Measurements from ENCODE around the gene HCK.

The HCK gene

DNA sequence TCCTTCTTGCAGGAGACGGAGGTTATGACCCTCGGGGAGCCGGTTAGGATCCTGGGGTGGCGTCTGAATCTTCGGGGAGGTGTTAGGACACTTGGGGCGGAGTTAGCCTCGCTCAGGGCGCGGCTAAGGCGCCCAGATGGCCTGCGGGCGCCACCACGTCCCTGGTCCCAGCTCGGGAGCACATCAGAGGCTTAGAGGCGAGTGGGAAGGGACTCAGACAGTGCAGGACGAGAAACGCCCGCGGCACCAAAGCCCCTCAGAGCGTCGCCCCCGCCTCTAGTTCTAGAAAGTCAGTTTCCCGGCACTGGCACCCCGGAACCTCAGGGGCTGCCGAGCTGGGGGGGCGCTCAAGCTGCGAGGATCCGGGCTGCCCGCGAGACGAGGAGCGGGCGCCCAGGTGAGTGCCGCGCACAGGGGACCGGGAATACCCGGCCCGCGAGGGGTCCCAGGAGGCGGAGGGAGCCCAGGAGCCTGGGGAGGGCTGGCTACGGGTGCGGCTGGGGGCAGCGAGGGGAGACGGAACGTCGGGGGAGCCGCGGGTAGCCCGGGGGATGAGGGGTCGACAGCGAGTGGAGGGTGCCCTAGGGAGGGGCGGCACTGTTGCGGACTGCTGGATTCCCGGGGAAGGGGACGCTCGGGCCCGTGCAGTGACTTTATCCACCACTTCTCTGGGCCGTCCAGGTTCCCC, at the start of gene HCK:
Gene HCK, plus strand, starts transcription at position 153 of the 688 bp plus-strand sequence.
- no peak for DNase-seq

DNA sequence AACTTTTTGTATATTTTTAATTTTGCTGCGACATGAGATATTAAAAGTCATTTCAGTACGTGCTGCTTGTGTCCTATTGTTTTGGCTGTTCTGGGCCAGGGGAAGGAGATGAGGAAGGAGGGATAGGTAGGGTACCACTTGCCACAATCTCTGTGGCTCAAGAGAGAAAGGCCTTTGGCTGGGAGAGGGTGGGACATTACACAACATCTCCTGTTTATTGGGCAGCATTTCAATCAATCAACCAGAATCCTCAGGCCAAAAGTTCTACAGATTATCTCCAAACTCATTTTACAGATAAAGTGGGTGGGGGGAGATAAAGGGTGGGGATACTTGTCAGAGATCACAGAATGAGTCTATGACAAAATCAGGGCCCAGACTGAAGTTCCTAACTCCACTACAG, 48.7 kb upstream of the HCK start:
- DNase-seq = no peak

DNA sequence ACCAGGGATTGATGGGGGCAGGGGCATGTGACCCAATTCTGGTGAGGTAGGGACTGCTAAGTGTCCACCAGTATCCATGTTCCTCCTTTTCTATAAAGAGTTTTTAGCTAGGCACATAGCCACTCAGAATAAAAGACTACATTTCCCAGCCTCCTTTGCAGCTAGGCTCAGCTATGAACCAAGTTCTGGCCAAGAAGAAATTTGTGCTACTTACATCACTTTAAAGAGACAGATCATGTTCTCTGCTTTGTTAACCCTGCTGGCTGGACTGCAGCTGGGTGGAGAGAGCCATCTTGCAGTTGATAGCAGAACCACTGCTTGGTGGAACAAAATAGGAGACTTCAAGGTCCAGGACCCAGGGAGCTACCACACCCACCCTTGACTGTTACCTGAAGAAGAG, 47.1 kb upstream of the HCK start:
- DNase-seq = no peak

DNA sequence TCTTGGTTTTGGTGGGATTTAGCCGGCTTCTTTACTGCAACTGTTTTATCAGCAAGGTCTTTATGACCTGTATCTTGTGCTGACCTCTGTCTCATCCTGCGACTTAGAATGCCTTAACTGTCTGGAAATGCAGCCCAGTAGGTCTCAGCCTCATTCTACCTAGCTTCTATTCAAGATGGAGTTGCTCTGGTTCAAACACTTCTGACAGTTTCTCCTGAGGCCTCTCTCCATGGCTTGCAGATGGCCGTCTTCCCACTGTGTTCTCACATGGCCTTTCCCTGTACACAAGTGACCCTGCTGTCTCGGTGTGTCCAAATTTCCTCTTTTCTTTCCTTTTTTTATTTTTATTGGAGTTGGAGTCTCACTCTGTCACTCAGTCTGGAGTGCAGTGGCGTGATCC, 46.0 kb upstream of the HCK start:
- no peak for DNase-seq

DNA sequence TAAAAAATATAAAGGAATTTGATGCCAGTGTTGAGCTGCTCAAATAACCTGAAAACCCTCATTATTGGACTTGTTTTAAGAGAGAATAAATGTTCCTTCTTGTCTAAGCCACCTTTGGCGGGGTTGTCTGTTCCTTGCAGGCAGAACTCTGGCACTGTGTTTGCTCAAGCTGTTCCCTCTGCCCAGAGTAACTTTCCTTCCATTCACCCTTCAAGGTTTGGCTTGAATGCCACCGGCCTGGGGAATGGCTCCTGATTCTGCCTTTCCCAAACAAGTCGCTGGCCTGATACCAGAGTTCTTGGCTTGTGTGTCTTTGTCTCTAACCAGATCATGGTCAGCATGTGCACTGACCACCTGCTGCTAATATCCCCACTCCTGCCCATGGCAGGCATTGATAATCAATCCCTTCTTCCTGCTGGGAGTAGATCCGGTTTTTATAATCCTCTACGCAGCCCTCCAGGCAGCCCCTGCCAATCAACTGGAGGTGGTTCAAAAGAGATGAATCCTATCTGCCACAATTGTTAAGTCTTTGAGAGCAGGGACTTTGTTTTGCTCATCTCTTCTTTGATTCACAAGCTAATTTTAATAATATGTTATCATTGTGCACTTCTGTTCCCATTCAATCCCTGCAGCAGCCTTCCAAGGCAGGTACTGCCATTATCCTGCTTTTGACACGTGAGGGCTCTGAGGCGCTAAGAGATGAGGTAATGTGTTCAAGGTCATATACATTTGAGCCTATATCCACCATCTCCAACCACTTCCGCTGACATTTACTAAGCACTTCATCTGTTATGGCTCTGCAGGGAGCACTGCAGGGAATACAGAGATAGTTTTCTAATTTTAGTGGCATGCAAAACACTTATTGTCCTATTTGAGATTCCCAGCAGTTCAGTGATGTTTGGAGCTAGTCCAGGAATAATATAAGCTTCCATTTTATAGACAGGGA, 44.9 kb upstream of the HCK start:
- DNase-seq = no peak

DNA sequence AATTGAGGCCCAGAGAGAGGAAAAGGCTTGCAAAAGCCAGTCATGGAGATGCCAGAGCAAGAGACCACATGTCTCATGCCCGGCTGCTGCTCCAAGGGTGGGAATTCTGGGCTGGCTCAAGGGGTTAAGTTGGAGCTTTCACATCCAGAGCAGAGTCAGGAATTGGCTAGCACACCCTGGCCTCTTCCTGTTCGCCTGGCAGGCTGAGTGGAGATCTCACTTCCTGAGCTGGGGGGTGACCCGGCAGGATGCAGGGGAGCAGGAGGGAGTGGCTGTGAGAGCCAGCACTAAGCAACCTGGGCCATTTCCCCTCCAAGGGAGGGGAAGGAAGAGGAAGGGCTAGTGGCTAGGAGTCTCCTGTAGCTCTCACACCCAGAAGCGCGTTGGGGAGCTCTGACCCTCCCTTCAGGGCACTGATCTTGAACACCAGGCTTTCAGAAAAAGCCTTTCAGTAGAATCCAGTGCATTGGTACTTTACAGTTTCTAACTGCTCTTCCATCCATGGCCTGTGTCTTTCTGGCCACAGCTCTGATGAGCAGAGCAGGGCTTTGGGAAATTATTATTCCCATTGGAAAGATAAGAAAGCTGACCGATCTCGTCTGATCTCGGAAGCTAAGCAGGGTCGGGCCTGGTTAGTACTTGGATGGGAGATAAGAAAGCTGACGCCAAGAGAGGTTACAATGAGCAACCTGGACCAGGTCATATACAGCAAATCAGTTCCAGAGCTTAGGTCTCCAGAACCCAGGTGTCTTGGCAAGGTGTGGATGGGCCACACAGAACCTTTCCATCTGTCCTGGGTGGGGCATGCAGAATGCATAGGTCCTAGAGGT, 44.0 kb upstream of the HCK start:
- no peak for DNase-seq

DNA sequence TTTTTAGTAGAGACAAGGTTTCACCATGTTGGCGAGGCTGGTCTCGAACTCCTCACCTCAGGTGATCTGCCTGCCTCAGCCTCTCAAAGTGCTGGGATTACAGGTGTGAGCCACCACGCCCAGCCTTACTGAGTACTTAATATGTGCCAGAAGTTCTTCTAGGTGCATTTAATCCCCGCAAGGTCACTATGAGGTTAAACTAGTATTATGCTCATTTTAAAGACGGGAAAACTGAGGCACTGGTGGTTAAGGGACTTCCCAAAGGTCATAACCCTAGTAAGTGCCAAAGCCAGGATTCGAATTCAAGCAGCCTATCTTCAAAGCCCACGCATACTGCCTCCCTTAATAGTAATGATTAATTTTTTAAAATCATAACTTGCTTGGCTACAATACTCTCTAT, 42.5 kb upstream of the HCK start:
- no peak for DNase-seq

DNA sequence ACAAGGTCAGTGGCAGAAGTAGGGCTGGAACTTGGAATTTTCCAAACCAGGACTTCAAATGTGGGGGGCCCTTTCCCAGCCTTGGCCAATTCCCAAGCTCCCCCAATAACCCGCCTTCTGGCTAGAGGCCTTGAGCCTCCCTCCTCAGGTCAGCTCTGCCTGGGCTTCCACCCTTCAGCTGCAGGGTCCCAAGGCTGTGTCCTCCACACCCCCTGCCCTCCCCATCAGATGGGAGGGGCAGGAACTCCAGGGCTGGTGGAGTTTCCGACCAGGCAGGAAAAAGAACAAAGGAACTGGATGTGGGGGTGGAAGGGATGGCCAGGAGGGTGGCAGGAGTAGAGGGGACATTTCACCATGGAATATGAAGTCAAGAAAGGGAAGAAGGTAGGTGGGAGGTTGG, 41.9 kb upstream of the HCK start, which contains the start of gene CCM2L:
Gene CCM2L, plus strand, starts transcription at position 338 of the 400 bp plus-strand sequence. Its CDS starts 17 bp downstream, at position 355.
- DNase-seq = no peak

DNA sequence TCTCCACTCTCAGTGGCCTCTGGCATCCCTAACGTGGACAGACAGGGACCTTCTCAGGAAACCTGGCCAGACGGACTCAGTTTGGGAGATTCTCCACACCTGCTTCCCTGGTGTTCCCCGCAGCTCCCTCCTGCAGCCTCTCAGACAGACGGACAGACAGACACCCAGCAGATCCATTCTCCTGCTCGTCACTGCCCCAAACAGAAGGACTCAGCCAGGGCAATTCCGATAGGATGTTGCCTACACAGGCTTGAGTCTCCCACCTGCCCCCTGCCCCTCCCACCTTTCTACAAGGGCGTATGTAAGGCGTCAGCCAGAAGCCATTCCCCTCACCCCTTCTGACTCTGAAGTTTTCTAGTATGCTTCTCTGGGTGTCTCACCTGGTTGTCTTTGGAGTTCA, 41.4 kb upstream of the HCK start:
- no peak for DNase-seq

DNA sequence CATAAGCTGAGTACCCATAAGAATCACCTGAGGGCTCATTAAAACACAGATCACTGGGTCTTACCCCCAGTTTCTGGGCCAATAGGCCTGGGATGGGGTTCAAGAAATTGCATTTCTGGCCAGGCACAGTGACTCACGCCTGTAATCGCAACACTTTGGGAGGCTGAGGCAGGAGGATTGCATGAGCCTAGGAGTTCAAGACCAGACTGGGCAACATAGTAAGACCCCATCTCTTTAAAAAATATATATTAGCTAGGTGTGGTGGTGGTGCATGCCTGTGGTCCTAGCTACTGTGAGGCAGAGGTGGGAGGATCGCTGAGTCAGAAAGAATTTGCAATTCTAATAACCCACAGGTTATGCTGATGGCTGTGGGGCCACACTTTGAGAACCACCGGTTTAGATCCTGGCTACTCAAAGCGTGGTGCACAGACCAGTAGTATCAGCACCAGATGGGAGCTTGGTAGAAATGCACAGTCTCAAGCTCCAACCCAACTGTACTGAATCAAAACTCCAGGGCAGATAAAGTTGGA, 39.8 kb upstream of the HCK start:
- DNase-seq = no peak

DNA sequence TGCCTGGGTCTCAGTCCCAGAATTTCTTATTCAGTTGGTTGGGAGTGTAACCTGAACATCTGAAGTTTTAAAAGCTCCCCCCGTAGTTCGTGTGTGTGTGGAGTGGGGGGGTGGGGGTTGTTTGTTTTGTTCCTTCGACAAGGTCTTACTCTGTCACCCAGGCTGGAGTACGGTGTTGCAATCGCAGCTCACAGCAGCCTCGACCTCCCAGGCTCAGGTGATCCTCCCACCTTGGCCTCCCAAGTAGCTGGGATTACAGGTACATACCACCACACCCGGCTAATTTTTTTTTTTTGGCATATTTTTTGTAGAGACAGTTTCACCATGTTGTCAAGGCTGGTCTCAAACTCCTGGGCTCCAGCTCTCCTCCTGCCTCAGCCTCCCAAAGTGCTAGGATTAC, 38.7 kb upstream of the HCK start:
- no peak for DNase-seq

DNA sequence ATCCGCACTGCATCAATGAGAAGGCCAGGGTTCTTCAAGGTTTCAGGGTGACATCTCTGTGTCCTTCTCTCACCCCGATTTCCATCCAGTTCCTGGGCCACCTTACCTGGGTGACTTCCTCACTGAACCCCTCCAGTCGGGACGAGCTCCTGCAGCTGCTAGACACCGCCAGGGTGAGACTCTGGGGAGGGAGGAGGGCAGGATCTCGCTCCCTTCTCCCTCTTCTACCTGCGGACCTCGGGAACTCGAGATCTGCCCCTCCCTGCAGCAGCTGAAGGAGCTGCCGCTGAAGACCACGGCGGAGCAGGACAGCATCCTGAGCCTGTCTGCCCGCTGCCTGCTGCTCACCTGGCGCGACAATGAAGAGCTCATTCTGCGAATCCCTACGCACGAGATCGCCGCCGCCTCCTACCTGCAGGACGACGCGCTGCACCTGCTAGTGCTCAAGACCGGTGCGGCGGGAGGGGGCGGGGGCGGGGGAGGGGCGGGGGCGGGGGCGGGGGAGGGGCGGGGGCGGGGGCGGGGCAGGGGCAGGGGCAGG, 34.3 kb upstream of the HCK start:
- DNase-seq = no peak

DNA sequence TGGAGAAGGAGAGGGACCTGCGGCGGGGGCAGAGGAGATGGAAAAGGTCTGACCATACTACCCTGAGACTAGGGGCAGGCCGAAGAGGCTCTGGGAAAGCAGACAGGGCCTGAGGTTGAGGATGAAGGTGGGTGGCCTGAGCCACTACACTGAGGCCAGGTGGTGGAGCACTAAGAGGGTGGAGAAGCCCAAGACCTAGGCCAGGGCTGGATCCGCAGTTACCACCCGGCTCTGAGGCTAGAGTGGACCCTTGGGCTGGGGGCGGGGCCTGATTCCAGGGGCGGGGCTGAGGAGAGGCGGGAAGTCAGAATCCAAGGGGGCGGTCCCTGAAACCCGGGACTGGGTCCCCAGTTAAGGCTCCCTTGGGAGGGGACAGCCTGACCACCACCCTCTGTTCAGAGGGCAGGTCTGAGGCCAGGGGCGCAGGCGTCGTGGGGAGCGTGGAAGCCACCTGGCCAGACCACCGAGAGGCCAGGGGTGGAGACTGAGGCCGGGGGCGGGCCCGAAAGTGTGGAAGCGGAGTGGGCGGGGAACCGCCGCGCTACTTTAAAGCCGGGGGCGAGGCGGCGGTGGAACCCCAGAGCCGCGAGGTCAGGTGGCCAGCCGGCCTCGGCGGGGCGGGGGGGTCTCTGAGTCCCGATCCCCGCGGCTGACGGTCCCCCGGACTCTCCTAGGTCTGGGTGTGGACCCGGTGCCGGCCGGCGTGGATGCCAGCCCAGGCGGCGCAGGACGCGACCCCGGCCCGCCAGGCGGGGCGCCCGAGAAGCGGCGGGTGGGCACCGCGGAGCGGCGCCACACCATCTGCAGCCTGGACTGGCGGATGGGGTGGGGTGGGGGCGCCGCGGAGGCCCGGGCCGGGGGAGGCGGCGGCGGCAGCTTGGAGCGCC, 33.5 kb upstream of the HCK start:
- DNase-seq = no peak

DNA sequence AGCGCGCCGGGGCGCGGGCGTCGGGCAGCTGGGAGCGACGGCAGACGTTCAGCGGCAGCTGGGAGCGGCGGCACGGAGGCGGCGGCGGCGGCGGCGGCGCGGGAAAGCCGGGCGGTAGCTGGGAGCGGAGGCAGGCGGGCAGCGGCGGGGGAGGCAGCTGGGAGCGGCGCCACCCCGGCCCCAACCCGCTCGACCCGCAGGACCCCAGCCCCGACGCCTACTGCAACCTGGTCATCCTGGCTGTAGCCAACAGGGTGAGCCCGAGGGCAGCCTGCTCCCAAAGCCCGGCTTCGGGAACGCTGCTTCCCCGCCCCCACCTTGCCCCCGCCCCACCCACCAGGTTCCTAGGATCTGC, 32.9 kb upstream of the HCK start:
- no peak for DNase-seq

DNA sequence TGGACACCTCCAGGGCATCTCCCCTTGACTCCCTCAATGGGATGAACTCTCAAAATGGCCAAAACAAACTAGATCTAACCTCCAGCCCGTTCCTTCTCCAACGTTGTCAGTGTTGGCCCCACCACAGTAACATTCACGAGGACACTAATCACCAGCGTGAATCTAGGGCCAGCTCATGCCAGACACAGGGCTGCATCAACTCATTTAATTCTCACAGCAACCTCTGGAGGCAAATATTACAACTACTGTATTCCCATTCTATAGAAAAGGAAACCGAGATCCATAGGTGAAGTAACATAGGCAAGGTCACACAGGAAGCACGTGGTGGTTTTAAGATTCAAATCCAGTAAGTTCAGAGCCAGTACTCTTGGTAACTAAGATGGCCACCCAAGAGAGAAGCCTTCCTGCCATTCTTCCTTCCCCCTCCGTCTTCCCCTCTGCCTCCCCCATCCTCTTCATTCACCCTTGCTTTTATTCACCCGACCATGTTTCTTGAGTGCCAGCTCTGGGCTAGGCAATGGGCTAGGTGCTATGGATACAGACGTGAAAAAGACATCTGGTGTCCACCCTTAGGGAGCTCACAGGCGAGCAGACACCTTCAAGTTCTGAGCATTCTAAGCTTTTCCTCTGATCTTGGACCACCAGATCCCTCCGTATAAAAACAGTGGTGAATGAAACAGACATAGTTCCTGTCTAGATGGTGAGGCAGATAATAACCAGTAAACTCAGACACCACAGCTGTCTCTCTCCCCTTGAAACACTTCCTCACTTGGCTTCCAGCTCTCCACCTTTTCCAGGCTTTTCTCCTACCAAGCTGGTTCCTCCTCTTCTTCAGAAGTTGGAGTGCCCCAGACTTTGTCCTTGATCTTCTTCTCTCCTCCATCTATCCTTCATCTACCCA, 32.2 kb upstream of the HCK start:
- no peak for DNase-seq

DNA sequence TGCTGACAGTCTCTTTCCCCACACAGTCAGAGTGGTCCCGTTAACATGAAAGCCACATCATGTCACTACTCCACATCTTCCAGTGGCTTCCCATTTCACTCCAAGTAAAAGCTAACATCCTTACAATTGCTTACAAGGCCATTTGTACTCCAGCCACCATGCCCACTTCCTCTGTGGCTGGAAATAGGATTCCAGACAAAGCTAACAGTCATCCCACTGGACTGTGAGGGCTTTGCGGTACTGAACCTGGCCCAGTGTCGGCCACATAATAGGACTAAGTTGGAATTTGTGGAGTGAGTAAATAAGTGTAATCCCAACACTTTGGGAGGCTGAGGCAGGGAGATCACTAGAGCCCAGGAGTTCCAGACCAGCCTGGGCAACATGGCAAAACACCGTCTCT, 31.0 kb upstream of the HCK start:
- DNase-seq = no peak

DNA sequence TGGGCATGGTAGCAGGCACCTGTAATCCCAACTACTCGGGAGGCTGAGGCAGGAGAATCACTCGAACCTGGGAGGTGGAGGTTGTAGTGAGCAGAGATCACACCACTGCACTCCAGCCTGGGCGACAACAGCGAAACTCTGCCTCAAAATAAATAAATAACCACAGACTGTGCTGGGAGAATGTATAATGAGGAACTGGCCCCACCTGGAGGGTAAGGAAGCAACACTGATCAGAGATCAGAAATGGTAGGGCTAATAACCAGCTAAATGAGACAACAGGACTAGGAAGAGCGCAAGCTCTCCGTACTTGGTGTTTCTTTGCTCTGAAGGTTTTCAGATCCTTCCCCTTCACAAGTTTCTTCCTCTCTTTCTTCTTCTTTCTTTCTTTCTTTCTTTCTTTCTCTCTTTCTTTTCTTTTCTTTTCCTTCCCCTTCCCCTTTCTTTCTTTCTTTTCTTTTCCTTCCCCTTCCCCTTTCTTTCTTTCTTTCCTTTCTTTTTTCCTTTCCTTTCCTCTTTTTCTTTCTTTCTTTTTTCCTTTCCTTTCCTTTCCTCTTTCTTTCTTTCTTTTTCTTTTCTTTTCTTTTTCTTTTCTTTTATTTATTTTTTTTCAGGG, 27.3 kb upstream of the HCK start:
- DNase-seq = no peak

DNA sequence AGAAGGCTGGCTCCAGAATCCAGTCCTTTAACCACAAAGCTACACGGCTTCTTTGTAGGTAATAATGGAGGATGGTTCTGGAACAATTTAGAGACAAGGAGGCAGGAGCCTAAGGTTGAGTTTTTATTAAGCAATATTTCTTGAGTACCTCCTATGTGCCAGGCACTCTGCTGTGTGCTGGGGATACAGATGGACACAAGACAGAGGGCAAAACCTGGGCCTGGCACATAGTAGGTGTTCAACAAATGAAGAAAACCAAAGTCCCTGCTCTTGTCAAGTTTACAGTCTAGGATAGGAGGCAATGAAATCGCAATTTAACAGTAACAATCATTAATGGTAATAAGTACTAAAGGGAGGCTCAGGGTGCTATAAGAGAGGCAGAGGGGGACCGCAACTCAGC, 24.4 kb upstream of the HCK start:
- DNase-seq = no peak

DNA sequence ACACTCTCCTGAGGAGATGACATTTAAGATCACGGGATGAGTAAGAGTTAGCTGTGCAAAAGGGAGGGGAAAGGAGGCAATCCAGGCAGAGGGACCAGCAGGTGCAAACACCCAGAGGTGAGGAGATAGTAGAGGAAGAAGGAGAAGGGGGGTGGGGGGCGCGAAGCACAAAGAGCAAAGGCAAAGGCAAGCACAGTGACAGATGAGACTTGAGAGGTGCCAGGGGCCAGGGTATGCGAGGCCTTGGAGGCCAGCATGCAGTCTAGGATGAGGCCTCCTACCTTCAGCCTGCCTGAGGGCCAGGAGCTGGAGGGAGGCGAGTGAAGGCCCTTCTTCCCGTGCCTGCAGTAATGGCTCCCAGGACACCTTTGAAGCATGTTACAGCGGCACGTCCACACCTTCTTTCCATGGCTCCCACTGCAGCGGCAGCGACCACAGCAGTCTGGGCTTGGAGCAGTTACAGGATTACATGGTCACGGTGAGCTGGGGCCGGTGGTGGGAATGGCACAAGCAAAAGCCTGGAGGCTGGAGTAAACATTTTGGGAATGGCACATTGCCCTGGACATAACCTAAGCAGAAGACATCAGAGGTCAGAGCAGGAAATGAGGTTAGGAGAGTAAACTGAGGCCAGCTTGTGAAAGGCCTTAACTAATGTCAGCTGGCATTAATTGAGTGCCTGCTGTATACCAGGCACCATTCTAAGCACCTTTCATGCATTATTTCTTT, 23.2 kb upstream of the HCK start:
- DNase-seq = no peak

DNA sequence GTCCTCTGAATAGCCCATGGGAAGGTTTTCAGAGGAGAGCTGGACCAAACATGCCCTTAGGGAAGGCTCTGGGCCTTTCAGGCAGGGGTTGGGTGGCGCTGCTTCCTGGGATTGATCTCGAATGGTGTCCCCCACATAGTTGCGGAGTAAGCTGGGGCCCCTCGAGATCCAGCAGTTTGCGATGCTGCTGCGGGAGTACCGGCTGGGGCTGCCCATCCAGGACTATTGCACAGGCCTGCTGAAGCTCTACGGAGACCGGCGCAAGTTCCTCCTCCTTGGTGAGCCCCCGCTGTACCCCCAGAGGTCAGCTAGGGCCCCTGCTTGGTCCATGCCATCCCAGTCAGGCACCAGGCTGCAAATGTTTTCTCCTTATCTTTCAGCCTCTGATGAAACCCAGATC, 22.5 kb upstream of the HCK start:
- no peak for DNase-seq
